CD8-positive, alpha-beta memory T cell (primary cell): ENCODE results near the gene CLDN20. TPM values are rescaled to one million over a fixed set of nuclear protein-coding genes. Genes with fewer than 3 reads are reported as not detected.

Source experiments
- CTCF ChIA-PET: fragments of 350-600 bp; sonication (Branson Sonifier 250); formaldehyde crosslinking; loops from one replicate; lab custom pipeline; 2021; ENCODE audit warnings: antibody characterized with exemption; lab: Charles Lee
- POLR2A ChIA-PET: fragments of 350-600 bp; sonication (Branson Sonifier 250); formaldehyde crosslinking; loops from one replicate; lab custom pipeline; 2021; ENCODE audit warnings: antibody characterized with exemption; lab: Charles Lee
- DNase-seq, 5 donors: peaks; one replicate each; pipeline versions ENCODE4 v3.0.0 to v3.0.0-alpha.2; 2020 to 2022; ENCODE audit warnings: mixed read lengths in 1 of 5
- H3K27ac ChIP-seq: one replicate; pipeline ENCODE4 v1.7.0; 2013; ENCODE audit warnings: low read depth, mild to moderate bottlenecking, low read length, moderate library complexity
- H3K27me3 ChIP-seq: 2 replicates; pipeline ENCODE4 v1.7.0; 2013; ENCODE audit warnings: low read length, mild to moderate bottlenecking; ENCODE audit not compliant: insufficient read depth, poor library complexity, severe bottlenecking
- H3K36me3 ChIP-seq: 2 replicates; pipeline ENCODE4 v1.7.0; 2013; ENCODE audit warnings: mild to moderate bottlenecking, low read length, moderate library complexity; ENCODE audit not compliant: insufficient read depth
- H3K4me1 ChIP-seq: 2 replicates; pipeline ENCODE4 v1.7.0; 2013; ENCODE audit warnings: mild to moderate bottlenecking, low read length, moderate library complexity; ENCODE audit not compliant: insufficient read depth
- H3K4me3 ChIP-seq: 2 replicates; pipeline ENCODE4 v1.7.0; 2013; ENCODE audit warnings: mild to moderate bottlenecking, low read length
- H3K9me3 ChIP-seq: 2 replicates; pipeline ENCODE4 v1.7.0; 2013; ENCODE audit warnings: mild to moderate bottlenecking, low read length
- H3K27ac Mint-ChIP-seq, 8 donors: one replicate each; pipeline ENCODE4 v1.8.0; 2020 to 2021; ENCODE audit warnings: mixed read lengths in 8 of 8, mild to moderate bottlenecking in 6 of 8, inconsistent platforms in 3 of 8, moderate library complexity in 3 of 8
- H3K27me3 Mint-ChIP-seq, 2 donors: one replicate each; pipeline ENCODE4 v1.8.0; 2020 to 2021; ENCODE audit warnings: mixed read lengths in 2 of 2, mild to moderate bottlenecking in 1 of 2, moderate library complexity in 1 of 2
- H3K36me3 Mint-ChIP-seq, 3 donors: one replicate each; pipeline ENCODE4 v1.8.0; 2020 to 2021; ENCODE audit warnings: mixed read lengths in 3 of 3, inconsistent platforms in 1 of 3, mild to moderate bottlenecking in 1 of 3
- H3K4me1 Mint-ChIP-seq, 3 donors: one replicate each; pipeline ENCODE4 v1.8.0; 2020 to 2021; ENCODE audit warnings: mixed read lengths in 3 of 3, inconsistent platforms in 1 of 3, mild to moderate bottlenecking in 1 of 3
- H3K4me3 Mint-ChIP-seq, 7 donors: one replicate each; pipeline ENCODE4 v1.8.0; 2020 to 2021; ENCODE audit warnings: mixed read lengths in 7 of 7, mild to moderate bottlenecking in 6 of 7, moderate library complexity in 4 of 7, inconsistent platforms in 2 of 7
- H3K9me3 Mint-ChIP-seq, 5 donors: one replicate each; pipeline ENCODE4 v1.8.0; 2020 to 2022; ENCODE audit warnings: mixed read lengths in 5 of 5, mild to moderate bottlenecking in 3 of 5, moderate library complexity in 2 of 5, inconsistent platforms in 1 of 5
- polyA plus RNA-seq: library from polyadenylated mRNA; unstranded; fragments of 300-500 nt; fragmentation: Illumina TruSeq; gene quantifications from one replicate; pipeline ENCODE4 v1.2.3, GENCODE V29; 2021
- total RNA-seq, 2 experiments: library from RNA; stranded (reverse); gene quantifications; one replicate each; pipeline ENCODE4 v1.2.3, GENCODE V29; 2021

The CLDN20 gene
- total and polyA plus RNA-seq, 3 experiments from 2014 or later: not detected

GRCh38 chr6:155257796-155258195, 6.0 kb upstream of the CLDN20 start:
- H3K27ac ChIP-seq: no peak overlapping the region
- peaks cover 7 to 91% (median 12%) of the 10 kb centered on the region in 3 donors for H3K36me3 Mint-ChIP-seq
- no peaks in the 10 kb centered on the region for H3K9me3 Mint-ChIP-seq
- no peak overlapping the region for H3K4me3 ChIP-seq
- ChIA-PET POLR2A (no interaction called here), CTCF (no interaction called here)
- H3K27ac Mint-ChIP-seq: no peak overlapping the region
- peaks cover 2 to 11% (median 2%) of the 10 kb centered on the region in 3 donors for H3K4me1 Mint-ChIP-seq
- H3K27me3 ChIP-seq: no peaks in the 10 kb centered on the region
- peaks cover 11% of the 10 kb centered on the region for H3K36me3 ChIP-seq
- H3K9me3 ChIP-seq: no peaks in the 10 kb centered on the region
- no peak for DNase-seq
- no peak overlapping the region for H3K4me3 Mint-ChIP-seq
- no peaks in the 10 kb centered on the region for H3K27me3 Mint-ChIP-seq
- H3K4me1 ChIP-seq: no peaks in the 10 kb centered on the region

- CTCF ChIA-PET: no interaction called here
- no peak overlapping the region for H3K27ac ChIP-seq
- Mint-ChIP-seq H3K36me3 (peaks cover 7 to 88% (median 10%) of the 10 kb centered on the region in 3 donors), H3K4me3 (no peak overlapping the region), H3K4me1 (peaks cover 2 to 13% (median 2%) of the 10 kb centered on the region in 3 donors), H3K27me3 (no peaks in the 10 kb centered on the region), H3K27ac (peak overlapping the region in 1 of 8 donors; percentile 33), H3K9me3 (no peaks in the 10 kb centered on the region)
- no peaks in the 10 kb centered on the region for H3K9me3 ChIP-seq
- POLR2A ChIA-PET: no interaction called here
- no peaks in the 10 kb centered on the region for H3K27me3 ChIP-seq
- no peak overlapping the region for H3K4me3 ChIP-seq
- no peak for DNase-seq
- no peaks in the 10 kb centered on the region for H3K4me1 ChIP-seq
- H3K36me3 ChIP-seq: peaks cover 11% of the 10 kb centered on the region
These were observed 4.6 kb upstream of the CLDN20 start for GRCh38 chr6:155259204-155259603.

- Mint-ChIP-seq H3K4me3 (no peak overlapping the region), H3K4me1 (peaks cover 2 to 17% (median 6%) of the 10 kb centered on the region in 3 donors), H3K9me3 (no peaks in the 10 kb centered on the region), H3K27ac (no peak overlapping the region), H3K36me3 (peaks cover 7 to 88% (median 13%) of the 10 kb centered on the region in 3 donors), H3K27me3 (no peaks in the 10 kb centered on the region)
- no peak overlapping the region for H3K27ac ChIP-seq
- H3K4me3 ChIP-seq: no peak overlapping the region
- H3K4me1 ChIP-seq: no peaks in the 10 kb centered on the region
- H3K36me3 ChIP-seq: peaks cover 11% of the 10 kb centered on the region
- ChIA-PET POLR2A (no interaction called here), CTCF (no interaction called here)
- DNase-seq: no peak
- H3K9me3 ChIP-seq: no peaks in the 10 kb centered on the region
- no peaks in the 10 kb centered on the region for H3K27me3 ChIP-seq
These were observed 3.9 kb upstream of the CLDN20 start for GRCh38 chr6:155259897-155260296.

- H3K36me3 ChIP-seq: peaks cover 11% of the 10 kb centered on the region
- Mint-ChIP-seq H3K36me3 (peaks cover 3 to 86% (median 8%) of the 10 kb centered on the region in 3 donors), H3K27me3 (no peaks in the 10 kb centered on the region), H3K27ac (peak overlapping the region in 3 of 8 donors; percentile 40 to 70 (median 59)), H3K4me3 (no peak overlapping the region), H3K4me1 (peaks cover 2 to 17% (median 6%) of the 10 kb centered on the region in 3 donors), H3K9me3 (no peaks in the 10 kb centered on the region)
- no peak overlapping the region for H3K27ac ChIP-seq
- H3K4me1 ChIP-seq: no peaks in the 10 kb centered on the region
- no peaks in the 10 kb centered on the region for H3K27me3 ChIP-seq
- no peak overlapping the region for H3K4me3 ChIP-seq
- ChIA-PET POLR2A (no interaction called here), CTCF (no interaction called here)
- no peaks in the 10 kb centered on the region for H3K9me3 ChIP-seq
- DNase-seq: no peak
These were observed 3.1 kb upstream of the CLDN20 start for GRCh38 chr6:155260686-155261085.

- no peak overlapping the region for H3K4me3 ChIP-seq
These were observed 2.5 kb upstream of the CLDN20 start for GRCh38 chr6:155261111-155261900.

GRCh38 chr6:155262655-155263054, 1.2 kb upstream of the CLDN20 start:
- Histone ChIP-seq H3K27ac (no peak overlapping the region), H3K4me3 (no peak overlapping the region), H3K36me3 (peaks cover 11% of the 10 kb centered on the region), H3K9me3 (no peaks in the 10 kb centered on the region), H3K27me3 (no peaks in the 10 kb centered on the region), H3K4me1 (no peaks in the 10 kb centered on the region)
- ChIA-PET CTCF (interaction anchor here (0.7 kb wide), 1 partner anchor 85 kb away, joined by 3 read pairs; no protein-coding TSS in a partner anchor), POLR2A (no interaction called here)
- H3K9me3 Mint-ChIP-seq: no peaks in the 10 kb centered on the region
- H3K4me3 Mint-ChIP-seq: no peak overlapping the region
- no peaks in the 10 kb centered on the region for H3K27me3 Mint-ChIP-seq
- peak overlapping the region in 6 of 8 donors; percentile 2 to 88 (median 58) for H3K27ac Mint-ChIP-seq
- no peak for DNase-seq
- peaks cover 2 to 17% (median 9%) of the 10 kb centered on the region in 3 donors for H3K4me1 Mint-ChIP-seq
- peaks cover 3 to 81% (median 6%) of the 10 kb centered on the region in 3 donors for H3K36me3 Mint-ChIP-seq

More at GRCh38 chr6:155261111-155261900, 2.5 kb upstream of the CLDN20 start:
- Histone ChIP-seq H3K4me1 (no peaks in the 10 kb centered on the region), H3K27me3 (no peaks in the 10 kb centered on the region), H3K36me3 (peaks cover 11% of the 10 kb centered on the region), H3K9me3 (no peaks in the 10 kb centered on the region), H3K27ac (no peak overlapping the region)
- H3K27ac Mint-ChIP-seq: peak overlapping the region in 5 of 8 donors; percentile 2 to 76 (median 16)
- no peaks in the 10 kb centered on the region for H3K27me3 Mint-ChIP-seq
- H3K9me3 Mint-ChIP-seq: no peaks in the 10 kb centered on the region
- no peak overlapping the region for H3K4me3 Mint-ChIP-seq
- POLR2A ChIA-PET: no interaction called here
- peaks cover 3 to 86% (median 8%) of the 10 kb centered on the region in 3 donors for H3K36me3 Mint-ChIP-seq
- CTCF ChIA-PET: no interaction called here
- DNase-seq: no peak
- H3K4me1 Mint-ChIP-seq: peaks cover 2 to 17% (median 6%) of the 10 kb centered on the region in 3 donors

- peaks cover 8 to 24% (median 17%) of the 10 kb centered on the region in 3 donors for H3K4me1 Mint-ChIP-seq
- H3K27me3 Mint-ChIP-seq: no peaks in the 10 kb centered on the region
- H3K4me3 ChIP-seq: no peak overlapping the region
- H3K9me3 ChIP-seq: no peaks in the 10 kb centered on the region
- no peaks in the 10 kb centered on the region for H3K27me3 ChIP-seq
- ChIA-PET CTCF (interaction anchor here (1.5 kb wide), 1 partner anchor 12 kb away, joined by 3 read pairs; no protein-coding TSS in a partner anchor), POLR2A (no interaction called here)
- H3K27ac ChIP-seq: no peak overlapping the region
- no peak overlapping the region for H3K4me3 Mint-ChIP-seq
- no peaks in the 10 kb centered on the region for H3K4me1 ChIP-seq
- no peaks in the 10 kb centered on the region for H3K9me3 Mint-ChIP-seq
- H3K27ac Mint-ChIP-seq: peak overlapping the region in 3 of 8 donors; percentile 5 to 45 (median 6)
- H3K36me3 Mint-ChIP-seq: peaks cover 3 to 69% (median 10%) of the 10 kb centered on the region in 3 donors
- DNase-seq: no peak
- peaks cover under 1% of the 10 kb centered on the region for H3K36me3 ChIP-seq
These were observed 994 bp downstream of the CLDN20 start for GRCh38 chr6:155264693-155265320.
